HL-60 (cell line): ENCODE results near the gene CRYBA4.

ENCODE experiments used
- DNase-seq, 2 experiments: peaks; one replicate each; pipeline ENCODE4 v3.0.0-alpha.2; 2010 to 2020; ENCODE audit warnings: low read depth in 1 of 2, low spot score in 1 of 2
- H3K27ac ChIP-seq: fragments of 250-450 bp; sonication (Bioruptor Pico); replicated peaks from 2 replicates; pipeline ENCODE4 v1.5.1; 2020; ENCODE audit warnings: mild to moderate bottlenecking, moderate library complexity
- H3K27me3 ChIP-seq: fragments of 250-450 bp; sonication (Bioruptor Pico); 2 replicates; pipeline ENCODE4 v1.5.1; 2021; ENCODE audit warnings: mild to moderate bottlenecking, moderate library complexity; ENCODE audit not compliant: insufficient read depth, poor library complexity, severe bottlenecking
- H3K4me3 ChIP-seq: replicated peaks from 2 replicates; pipeline ENCODE4 v1.5.1; 2011; ENCODE audit warnings: mild to moderate bottlenecking, control low read depth, low read length; ENCODE audit not compliant: insufficient read depth
- GABPA ChIP-seq: IDR thresholded peaks from 2 replicates; pipeline ENCODE4 v1.6.1; 2012; ENCODE audit warnings: low read depth
- POLR2AphosphoS5 ChIP-seq: IDR thresholded peaks from 2 replicates; pipeline ENCODE4 v1.6.1; 2012; ENCODE audit warnings: low read depth
- SPI1 ChIP-seq: IDR thresholded peaks from 2 replicates; pipeline ENCODE4 v1.6.1; 2012; ENCODE audit warnings: low read depth, mild to moderate bottlenecking, borderline replicate concordance
- TF ChIP-seq, protein P1 (sequence below): IDR thresholded peaks from 2 replicates; pipeline ENCODE4 v1.6.1; 2012; ENCODE audit warnings: low read depth; ENCODE audit not compliant: insufficient replicate concordance
- TF ChIP-seq, protein P2 (sequence below): IDR thresholded peaks from one replicate; pipeline ENCODE4 v1.5.1; 2011; ENCODE audit warnings: low read length, control low read depth, inconsistent platforms; ENCODE audit not compliant: insufficient read depth

The CRYBA4 gene

DNA sequence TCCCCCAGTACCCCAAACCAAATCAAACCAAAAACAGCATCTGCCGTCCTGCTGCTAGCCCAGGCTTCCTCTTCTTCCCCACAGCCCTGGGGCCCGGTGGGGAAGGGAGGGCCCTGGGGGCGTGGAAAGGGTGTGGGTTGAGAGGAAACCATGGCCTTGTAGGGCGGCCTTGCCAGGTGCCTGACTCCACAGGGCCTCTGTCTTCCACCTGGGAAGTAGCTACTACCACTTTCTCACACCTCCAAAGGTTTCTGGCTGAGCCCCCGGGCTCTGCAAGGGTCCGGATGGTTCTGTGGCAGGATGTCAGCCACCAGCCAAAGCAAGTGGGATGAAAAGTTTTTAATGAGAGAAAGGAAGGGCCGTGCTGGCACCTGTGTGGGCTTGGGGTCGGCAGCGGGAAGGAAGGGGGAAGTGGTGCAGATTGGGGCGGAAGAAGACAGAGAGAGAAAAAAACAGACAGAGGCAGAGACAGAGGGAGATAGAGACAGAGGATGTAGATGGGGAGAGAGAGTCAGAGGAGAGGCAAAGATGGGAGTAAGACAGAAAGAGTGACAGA, 42.4 kb upstream of the CRYBA4 start:
- H3K4me3 ChIP-seq, result no peak overlapping the region; the same call in 1 of the 2 replicates
- DNase-seq, result peak in 1 of 2 experiments; percentile 88
- H3K27ac ChIP-seq, result peak overlapping the region; percentile 53
- TF ChIP-seq, protein P1, sequence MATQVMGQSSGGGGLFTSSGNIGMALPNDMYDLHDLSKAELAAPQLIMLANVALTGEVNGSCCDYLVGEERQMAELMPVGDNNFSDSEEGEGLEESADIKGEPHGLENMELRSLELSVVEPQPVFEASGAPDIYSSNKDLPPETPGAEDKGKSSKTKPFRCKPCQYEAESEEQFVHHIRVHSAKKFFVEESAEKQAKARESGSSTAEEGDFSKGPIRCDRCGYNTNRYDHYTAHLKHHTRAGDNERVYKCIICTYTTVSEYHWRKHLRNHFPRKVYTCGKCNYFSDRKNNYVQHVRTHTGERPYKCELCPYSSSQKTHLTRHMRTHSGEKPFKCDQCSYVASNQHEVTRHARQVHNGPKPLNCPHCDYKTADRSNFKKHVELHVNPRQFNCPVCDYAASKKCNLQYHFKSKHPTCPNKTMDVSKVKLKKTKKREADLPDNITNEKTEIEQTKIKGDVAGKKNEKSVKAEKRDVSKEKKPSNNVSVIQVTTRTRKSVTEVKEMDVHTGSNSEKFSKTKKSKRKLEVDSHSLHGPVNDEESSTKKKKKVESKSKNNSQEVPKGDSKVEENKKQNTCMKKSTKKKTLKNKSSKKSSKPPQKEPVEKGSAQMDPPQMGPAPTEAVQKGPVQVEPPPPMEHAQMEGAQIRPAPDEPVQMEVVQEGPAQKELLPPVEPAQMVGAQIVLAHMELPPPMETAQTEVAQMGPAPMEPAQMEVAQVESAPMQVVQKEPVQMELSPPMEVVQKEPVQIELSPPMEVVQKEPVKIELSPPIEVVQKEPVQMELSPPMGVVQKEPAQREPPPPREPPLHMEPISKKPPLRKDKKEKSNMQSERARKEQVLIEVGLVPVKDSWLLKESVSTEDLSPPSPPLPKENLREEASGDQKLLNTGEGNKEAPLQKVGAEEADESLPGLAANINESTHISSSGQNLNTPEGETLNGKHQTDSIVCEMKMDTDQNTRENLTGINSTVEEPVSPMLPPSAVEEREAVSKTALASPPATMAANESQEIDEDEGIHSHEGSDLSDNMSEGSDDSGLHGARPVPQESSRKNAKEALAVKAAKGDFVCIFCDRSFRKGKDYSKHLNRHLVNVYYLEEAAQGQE, result no peak
- peak; percentile 68 for TF ChIP-seq POLR2AphosphoS5
- TF ChIP-seq SPI1, result peak; percentile 78
- no peaks in the 10 kb centered on the region for H3K27me3 ChIP-seq

DNA sequence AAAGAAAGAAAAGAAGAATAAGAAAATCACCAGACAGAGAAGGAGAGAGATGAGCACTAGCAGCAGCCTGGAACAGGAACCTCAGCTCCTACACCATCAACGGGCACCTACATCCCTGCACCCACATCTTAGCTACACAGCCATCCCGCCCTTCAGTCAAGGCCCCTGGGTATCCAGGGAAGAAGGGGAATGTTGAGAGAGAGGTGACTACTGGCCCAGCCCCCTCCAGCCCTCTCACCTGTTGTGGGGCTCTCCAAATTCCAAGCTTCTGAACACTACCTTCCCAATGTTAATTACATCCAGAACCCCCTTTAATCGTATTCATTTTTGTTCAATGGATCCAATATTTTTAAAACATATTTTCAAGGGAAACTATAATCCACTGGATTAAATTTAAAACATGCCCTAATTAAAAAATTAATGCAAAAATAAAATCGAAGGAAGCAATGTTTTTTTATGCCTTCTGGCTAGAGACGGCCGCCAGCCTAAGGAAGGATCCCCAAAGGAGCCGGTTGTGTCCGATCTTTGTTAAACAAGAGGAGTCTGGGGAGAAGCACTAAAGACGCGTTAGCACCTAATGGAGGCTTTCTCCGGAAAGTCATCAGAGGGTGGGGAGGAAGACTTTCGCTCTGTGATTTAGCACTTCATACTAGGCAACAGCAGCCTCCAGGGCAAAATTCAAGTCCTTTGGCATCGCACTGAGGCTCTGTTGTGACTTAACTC, 41.4 kb upstream of the CRYBA4 start:
- TF ChIP-seq, protein P1, result no peak
- TF ChIP-seq, protein P2, sequence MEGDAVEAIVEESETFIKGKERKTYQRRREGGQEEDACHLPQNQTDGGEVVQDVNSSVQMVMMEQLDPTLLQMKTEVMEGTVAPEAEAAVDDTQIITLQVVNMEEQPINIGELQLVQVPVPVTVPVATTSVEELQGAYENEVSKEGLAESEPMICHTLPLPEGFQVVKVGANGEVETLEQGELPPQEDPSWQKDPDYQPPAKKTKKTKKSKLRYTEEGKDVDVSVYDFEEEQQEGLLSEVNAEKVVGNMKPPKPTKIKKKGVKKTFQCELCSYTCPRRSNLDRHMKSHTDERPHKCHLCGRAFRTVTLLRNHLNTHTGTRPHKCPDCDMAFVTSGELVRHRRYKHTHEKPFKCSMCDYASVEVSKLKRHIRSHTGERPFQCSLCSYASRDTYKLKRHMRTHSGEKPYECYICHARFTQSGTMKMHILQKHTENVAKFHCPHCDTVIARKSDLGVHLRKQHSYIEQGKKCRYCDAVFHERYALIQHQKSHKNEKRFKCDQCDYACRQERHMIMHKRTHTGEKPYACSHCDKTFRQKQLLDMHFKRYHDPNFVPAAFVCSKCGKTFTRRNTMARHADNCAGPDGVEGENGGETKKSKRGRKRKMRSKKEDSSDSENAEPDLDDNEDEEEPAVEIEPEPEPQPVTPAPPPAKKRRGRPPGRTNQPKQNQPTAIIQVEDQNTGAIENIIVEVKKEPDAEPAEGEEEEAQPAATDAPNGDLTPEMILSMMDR, result no peak
- TF ChIP-seq SPI1 (no peak), POLR2AphosphoS5 (no peak), GABPA (no peak)
- no peak for DNase-seq
- Histone ChIP-seq H3K27me3 (no peaks in the 10 kb centered on the region), H3K27ac (no peak overlapping the region), H3K4me3 (no peak overlapping the region)

DNA sequence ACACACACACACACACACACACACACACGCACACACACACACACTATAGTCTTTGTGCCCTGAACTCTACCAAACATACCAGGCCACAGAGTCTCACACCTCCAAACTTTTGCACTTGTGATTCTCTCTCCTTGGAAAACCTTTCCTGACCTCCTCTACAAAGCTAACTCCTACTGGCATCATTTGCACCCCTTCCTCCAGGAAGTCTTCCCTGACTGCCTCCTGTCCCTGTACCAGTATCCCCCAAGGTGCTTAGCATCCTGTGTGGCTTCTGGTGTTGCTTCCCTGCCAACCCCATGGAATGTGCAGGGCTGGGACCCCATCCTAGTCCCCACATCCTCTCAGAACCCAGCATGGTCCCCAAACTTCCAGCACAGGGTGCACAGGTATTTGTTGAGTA, 40.7 kb upstream of the CRYBA4 start:
- no peak overlapping the region for H3K4me3 ChIP-seq
- H3K27ac ChIP-seq, result no peak overlapping the region

More for the DNA sequence above, 40.7 kb upstream of the CRYBA4 start:
- no peaks in the 10 kb centered on the region for H3K27me3 ChIP-seq
- DNase-seq, result no peak
- TF ChIP-seq POLR2AphosphoS5 (no peak), SPI1 (no peak), GABPA (no peak)
- TF ChIP-seq, protein P2, result no peak
- TF ChIP-seq, protein P1, result no peak
